Measurements from ENCODE around the gene RPTOR. TPM values are rescaled to one million over a fixed set of nuclear protein-coding genes. Genes with fewer than 3 reads are reported as not detected.

RPTOR gene
- total RNA-seq, 1 experiment from 2014 or later, result 25.1 TPM

DNA sequence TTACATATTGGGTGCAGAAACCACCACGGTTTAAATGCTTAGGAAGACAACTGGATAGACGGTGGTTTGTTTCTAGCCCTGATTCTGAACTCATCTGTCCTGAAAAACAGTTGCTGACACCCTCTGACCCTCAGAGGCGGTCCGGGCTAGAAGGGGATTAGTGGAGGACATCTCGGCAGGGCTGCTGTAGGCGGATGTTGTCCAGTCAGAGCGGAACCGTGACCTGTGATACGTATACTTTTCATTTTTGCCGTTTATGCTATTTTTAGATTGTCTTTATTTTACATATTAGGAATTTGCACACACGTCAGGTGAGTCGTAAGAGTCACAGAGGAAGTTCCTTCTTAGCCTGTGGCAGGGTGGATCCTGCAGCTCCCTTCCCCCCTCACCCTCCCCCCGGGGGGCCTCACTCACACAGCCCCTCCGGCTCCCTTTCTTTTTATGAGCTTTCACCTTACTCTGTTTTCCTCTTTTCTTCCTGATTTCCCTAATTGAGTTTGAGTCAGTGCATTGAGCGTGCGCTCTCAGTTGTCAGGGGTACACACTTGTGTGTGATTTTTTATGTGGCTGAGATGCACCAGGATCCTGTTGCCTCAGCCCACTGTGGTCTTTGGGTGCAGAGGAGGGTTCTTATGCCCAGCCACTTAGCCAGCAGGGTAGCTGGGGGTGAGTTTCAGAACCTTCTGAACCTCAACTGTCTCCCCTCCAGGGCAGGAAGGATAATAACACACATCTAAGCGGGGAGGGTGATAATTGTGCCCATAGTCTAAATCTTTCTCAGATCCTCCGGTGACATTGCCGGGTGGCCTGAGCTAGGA, 236.0 kb downstream of the RPTOR start:
- Histone ChIP-seq H3K23ac (ENCODE audit: insufficient read length, low read depth, low read length) (no peak overlapping the region), H2BK20ac (ENCODE audit: low read depth, low read length, poor library complexity, severe bottlenecking) (no peak overlapping the region), H3K14ac (ENCODE audit: insufficient read depth, low read length) (no peak overlapping the region), H2BK120ac (ENCODE audit: low read depth, low read length, poor library complexity, severe bottlenecking) (no peak overlapping the region), H3K56ac (ENCODE audit: insufficient read length, low read depth, low read length) (no peak overlapping the region), H3T11ph (ENCODE audit: low read length) (no peak overlapping the region), H2BK12ac (ENCODE audit: insufficient read length, low read depth, low read length) (no peak overlapping the region), H3K4ac (ENCODE audit: low read depth, low read length) (no peak overlapping the region), H4K8ac (replicated peaks; ENCODE audit: insufficient read length, low read depth, low read length) (no peak overlapping the region), H2AK5ac (ENCODE audit: insufficient read length, low read length) (no peak overlapping the region), H4K5ac (ENCODE audit: insufficient read length, low read depth, low read length) (no peak overlapping the region), H4K91ac (ENCODE audit: insufficient read length, low read depth, low read length) (no peak overlapping the region), H3K9me3 (ENCODE audit: control insufficient read depth, low read depth, low read length) (no peaks in the 10 kb centered on the region), H4K20me1 (ENCODE audit: control insufficient read depth, insufficient read depth, insufficient read length) (no peaks in the 10 kb centered on the region), H3K9ac (ENCODE audit: extremely low read depth, insufficient read length, low read length) (no peak overlapping the region), H3K79me1 (ENCODE audit: insufficient read depth, low read depth, low read length, poor library complexity, severe bottlenecking) (no peaks in the 10 kb centered on the region), H3K23me2 (ENCODE audit: insufficient read length, low read depth, low read length, poor library complexity, severe bottlenecking) (no peaks in the 10 kb centered on the region), H2AFZ (ENCODE audit: low read length) (no peak overlapping the region), H2BK5ac (ENCODE audit: insufficient read length, low read length) (no peak overlapping the region), H2BK15ac (ENCODE audit: low read depth, low read length) (no peak overlapping the region), H3K18ac (ENCODE audit: insufficient read length, low read depth, low read length) (no peak overlapping the region), H3K4me1 (ENCODE audit: insufficient read depth, low read length) (peaks cover 2% of the 10 kb centered on the region; the same call in 1 of the 2 replicates), H3K27ac (ENCODE audit: insufficient read length, low read depth, low read length) (no peak overlapping the region), H3K4me2 (ENCODE audit: insufficient read depth, insufficient read length, low read length) (no peak overlapping the region), H3K79me2 (ENCODE audit: insufficient read depth, low read length) (no peaks in the 10 kb centered on the region), H3K27me3 (ENCODE audit: insufficient read depth, low read length) (no peaks in the 10 kb centered on the region)
- no peak for DNase-seq
- Mint-ChIP-seq H3K4me1 (peaks cover 32 to 46% of the 10 kb centered on the region in 2 experiments), H3K27me3 (ENCODE audit: low read depth) (no peaks in the 10 kb centered on the region; the same call in 1 of the 2 replicates), H3K36me3 (ENCODE audit: insufficient read depth in 1 of 3, low read depth in 3 of 3) (peaks cover 7 to 9% (median 7%) of the 10 kb centered on the region in 3 experiments; a peak in 6 of 7 replicates), H3K4me3 (no peak overlapping the region), H3K9me3 (no peaks in the 10 kb centered on the region), H3K27ac (peak overlapping the region in 1 of 3 experiments; percentile 0; a peak in 1 of 7 replicates)
- TF ChIP-seq CTCF (conservative IDR thresholded peaks at IDR 0.05), result no peak
- WGBS (ENCODE audit: extremely low coverage, insufficient read length, low lambda C conversion rate), result no CpG with 5 or more reads among the region's 19 CpGs

All from H9 (cell line).